Measurements from ENCODE around the gene LRRN4CL. TPM values are rescaled to one million over a fixed set of nuclear protein-coding genes. Genes with fewer than 3 reads are reported as not detected.

LRRN4CL gene
- total RNA-seq, 1 experiment from 2014 or later, result 0.42 TPM

DNA sequence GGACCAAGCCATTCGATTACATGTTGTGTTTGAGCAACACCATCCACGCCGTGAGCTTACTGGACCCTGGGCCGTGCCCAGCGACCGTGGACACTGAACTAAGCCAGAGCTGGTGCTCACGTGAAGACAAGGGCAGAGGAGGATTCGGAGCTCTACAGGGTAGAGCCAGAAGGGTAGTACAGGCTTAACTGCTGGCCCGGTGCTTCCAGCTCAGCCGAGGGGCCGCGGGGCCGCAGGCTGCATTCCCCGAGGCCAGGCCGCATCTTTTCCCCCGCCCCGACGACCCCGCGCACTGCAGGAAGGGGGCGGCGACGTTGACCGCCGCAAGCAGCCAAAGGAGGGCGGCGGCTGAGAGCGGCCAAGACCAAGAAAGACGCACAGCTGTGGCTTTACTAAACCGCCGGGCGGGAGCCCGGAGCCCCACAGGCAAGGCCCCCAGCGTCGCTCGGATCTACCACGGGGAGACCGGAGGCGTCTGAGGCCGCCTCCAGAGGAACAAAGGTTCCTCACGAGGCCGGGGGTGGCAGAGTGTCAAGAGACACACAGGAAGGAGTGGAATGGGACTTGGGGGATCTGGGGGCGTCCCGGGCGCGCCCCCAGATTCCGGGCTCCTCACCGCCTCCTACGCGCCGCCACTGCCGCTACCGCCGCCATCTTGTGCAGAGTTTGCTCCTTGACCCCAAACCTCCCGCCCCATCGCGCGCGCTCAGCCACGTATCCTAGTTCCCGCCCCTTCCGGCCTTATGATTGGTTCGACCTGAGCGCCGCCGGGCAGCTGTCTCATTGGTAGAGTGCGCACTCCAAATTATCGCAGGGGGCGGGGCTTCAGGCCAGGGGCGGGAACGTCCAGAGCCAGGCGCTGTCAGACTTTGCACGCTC lies 43.1 kb downstream of the LRRN4CL start, which contains the start of gene GANAB:
Gene GANAB, minus strand, starts transcription at position 668 of the 879 bp plus-strand sequence. Its CDS starts 14 bp downstream, at position 654.
- Mint-ChIP-seq H3K36me3 (ENCODE audit: insufficient read depth, unreplicated experiment) (peaks cover 51% of the 10 kb centered on the region), H3K4me1 (ENCODE audit: insufficient read depth, unreplicated experiment) (no peaks in the 10 kb centered on the region), H3K27ac (ENCODE audit: low read depth, unreplicated experiment) (peak within 1 kb of the TSS; percentile 92), H3K27me3 (ENCODE audit: insufficient read depth, unreplicated experiment) (no peaks in the 10 kb centered on the region), H3K9me3 (ENCODE audit: unreplicated experiment) (no peaks in the 10 kb centered on the region), H3K4me3 (ENCODE audit: unreplicated experiment) (peak within 1 kb of the TSS; percentile 95)
- TSS peak; percentile 48 for BruUV-seq (replicated peaks)
- CTCF ChIA-PET, result interaction anchor here (0.9 to 1.5 kb wide), 3 partner anchors 9 to 252 kb away, joined by 3 to 8 read pairs (median 3); no protein-coding TSS in a partner anchor
- POLR2A ChIA-PET, result interaction anchor here (0.6 to 7.1 kb wide), 28 partner anchors 8 to 667 kb away, joined by 3 to 98 read pairs (median 4); partner anchors contain the start of genes AHNAK, B3GAT3, C11orf98 and CSKMT
- TF ChIP-seq, protein P1, sequence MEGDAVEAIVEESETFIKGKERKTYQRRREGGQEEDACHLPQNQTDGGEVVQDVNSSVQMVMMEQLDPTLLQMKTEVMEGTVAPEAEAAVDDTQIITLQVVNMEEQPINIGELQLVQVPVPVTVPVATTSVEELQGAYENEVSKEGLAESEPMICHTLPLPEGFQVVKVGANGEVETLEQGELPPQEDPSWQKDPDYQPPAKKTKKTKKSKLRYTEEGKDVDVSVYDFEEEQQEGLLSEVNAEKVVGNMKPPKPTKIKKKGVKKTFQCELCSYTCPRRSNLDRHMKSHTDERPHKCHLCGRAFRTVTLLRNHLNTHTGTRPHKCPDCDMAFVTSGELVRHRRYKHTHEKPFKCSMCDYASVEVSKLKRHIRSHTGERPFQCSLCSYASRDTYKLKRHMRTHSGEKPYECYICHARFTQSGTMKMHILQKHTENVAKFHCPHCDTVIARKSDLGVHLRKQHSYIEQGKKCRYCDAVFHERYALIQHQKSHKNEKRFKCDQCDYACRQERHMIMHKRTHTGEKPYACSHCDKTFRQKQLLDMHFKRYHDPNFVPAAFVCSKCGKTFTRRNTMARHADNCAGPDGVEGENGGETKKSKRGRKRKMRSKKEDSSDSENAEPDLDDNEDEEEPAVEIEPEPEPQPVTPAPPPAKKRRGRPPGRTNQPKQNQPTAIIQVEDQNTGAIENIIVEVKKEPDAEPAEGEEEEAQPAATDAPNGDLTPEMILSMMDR (IDR thresholded peaks at IDR 0.05; ENCODE audit: unreplicated experiment), result no peak
- intact Hi-C loops (cut with micrococcal nuclease), result loop anchor here (5.0 kb wide), 1 partner anchor 34 kb away; the partner anchor contains the start of genes EML3 and ROM1
- DNase-seq (ENCODE audit: unreplicated experiment), result peak; percentile 99

- Mint-ChIP-seq H3K4me3 (ENCODE audit: unreplicated experiment) (peak overlapping the region; percentile 95), H3K9me3 (ENCODE audit: unreplicated experiment) (no peaks in the 10 kb centered on the region), H3K36me3 (ENCODE audit: insufficient read depth, unreplicated experiment) (peaks cover 46% of the 10 kb centered on the region), H3K27ac (ENCODE audit: low read depth, unreplicated experiment) (peak overlapping the region; percentile 92), H3K4me1 (ENCODE audit: insufficient read depth, unreplicated experiment) (no peaks in the 10 kb centered on the region), H3K27me3 (ENCODE audit: insufficient read depth, unreplicated experiment) (no peaks in the 10 kb centered on the region)
- BruUV-seq (replicated peaks), result no TSS peak
- intact Hi-C loops (cut with micrococcal nuclease), result loop anchor here (5.0 kb wide), 1 partner anchor 33 kb away; the partner anchor contains the start of genes EML3 and ROM1
- CTCF ChIA-PET, result interaction anchor here (1.0 to 1.5 kb wide), 2 partner anchors 45 to 251 kb away, joined by 3 to 8 read pairs; no protein-coding TSS in a partner anchor
- peak; percentile 5 for DNase-seq (ENCODE audit: unreplicated experiment)
- TF ChIP-seq, protein P1 (IDR thresholded peaks at IDR 0.05; ENCODE audit: unreplicated experiment), result no peak
- POLR2A ChIA-PET, result interaction anchor here (0.6 to 7.1 kb wide), 21 partner anchors 10 to 236 kb away, joined by 3 to 98 read pairs (median 8); partner anchors contain the start of genes AHNAK, B3GAT3, C11orf98 and CSKMT
Measured at GRCh38 chr11:62645671-62645945, 43.7 kb downstream of the LRRN4CL start.

DNA sequence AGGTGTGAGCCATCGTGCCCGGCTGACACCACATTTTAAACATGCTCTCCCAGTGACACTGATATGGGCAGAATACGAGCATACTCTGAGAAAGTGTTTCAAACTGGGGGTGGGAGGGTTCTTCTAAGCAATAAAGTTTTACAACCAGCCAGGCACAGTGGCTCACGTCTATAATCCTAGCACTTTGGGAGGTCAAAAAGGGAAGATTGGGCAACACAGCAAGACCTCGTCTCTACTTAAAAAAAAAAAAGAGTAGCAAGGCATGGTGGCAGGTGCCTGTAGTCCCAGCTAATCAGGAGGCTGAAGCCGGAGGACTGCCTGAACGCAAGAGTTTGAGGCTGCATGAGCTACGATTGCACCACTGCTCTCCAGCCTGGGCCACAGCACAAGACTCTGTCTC lies 45.1 kb downstream of the LRRN4CL start:
- POLR2A ChIA-PET, result interaction anchor here (0.6 to 6.5 kb wide), 12 partner anchors 9 to 1768 kb away, joined by 3 to 95 read pairs (median 4); partner anchors contain the start of genes B3GAT3, HNRNPUL2, INTS5 and LBHD1

More for the DNA sequence above, 45.1 kb downstream of the LRRN4CL start:
- H3K27me3 Mint-ChIP-seq (ENCODE audit: insufficient read depth, unreplicated experiment), result no peaks in the 10 kb centered on the region
- DNase-seq (ENCODE audit: unreplicated experiment), result no peak
- intact Hi-C loops (cut with micrococcal nuclease), result no loop called here
- peaks cover 48% of the 10 kb centered on the region for H3K36me3 Mint-ChIP-seq (ENCODE audit: insufficient read depth, unreplicated experiment)
- CTCF ChIA-PET, result interaction anchor here (0.6 to 1.0 kb wide), 4 partner anchors 14 to 54 kb away, joined by 3 to 4 read pairs (median 3); no protein-coding TSS in a partner anchor
- TF ChIP-seq, protein P1 (IDR thresholded peaks at IDR 0.05; ENCODE audit: unreplicated experiment), result no peak
- H3K4me3 Mint-ChIP-seq (ENCODE audit: unreplicated experiment), result peak overlapping the region; percentile 95
- no peaks in the 10 kb centered on the region for H3K4me1 Mint-ChIP-seq (ENCODE audit: insufficient read depth, unreplicated experiment)
- BruUV-seq (replicated peaks), result no TSS peak
- H3K9me3 Mint-ChIP-seq (ENCODE audit: unreplicated experiment), result no peaks in the 10 kb centered on the region
- H3K27ac Mint-ChIP-seq (ENCODE audit: low read depth, unreplicated experiment), result no peak overlapping the region

Other genes with a start within 250 kb of the LRRN4CL start
- gene AHNAK, start 142.7 kb downstream of the LRRN4CL start, total RNA-seq (2022), result 416 and 429 TPM in 2 replicates
- 1,510 and 1,855 TPM in 2 replicates for gene EEF1G, start 115.6 kb downstream of the LRRN4CL start, total RNA-seq (2022)
- gene TUT1, start 98.0 kb downstream of the LRRN4CL start, total RNA-seq (2022), result 26.0 and 28.3 TPM in 2 replicates
- 139 and 176 TPM in 2 replicates for gene MTA2, start 87.7 kb downstream of the LRRN4CL start, total RNA-seq (2022)
- gene EML3, start 76.8 kb downstream of the LRRN4CL start, total RNA-seq (2022), result 33.9 and 43.7 TPM in 2 replicates
- 2.5 and 2.9 TPM in 2 replicates for gene ROM1, start 76.3 kb downstream of the LRRN4CL start, total RNA-seq (2022)
- gene B3GAT3, start 67.5 kb downstream of the LRRN4CL start, total RNA-seq (2022), result 40.1 and 42.4 TPM in 2 replicates
- gene GANAB, start 42.9 kb downstream of the LRRN4CL start, total RNA-seq (2022), result 364 and 374 TPM in 2 replicates
- 17.4 and 19.3 TPM in 2 replicates for gene INTS5, start 36.2 kb downstream of the LRRN4CL start, total RNA-seq (2022)
- 81.2 and 91.6 TPM in 2 replicates for gene C11orf98, start 24.3 kb downstream of the LRRN4CL start, total RNA-seq (2022)
- gene CSKMT, start 24.2 kb downstream of the LRRN4CL start, total RNA-seq (2022), result 15.4 and 31.2 TPM in 2 replicates
- gene UQCC3, start 17.9 kb downstream of the LRRN4CL start, total RNA-seq (2022), result 11.6 and 13.8 TPM in 2 replicates
- gene LBHD1, start 17.3 kb downstream of the LRRN4CL start, total RNA-seq (2022), result 8.3 and 8.7 TPM in 2 replicates
- 146 and 153 TPM in 2 replicates for gene UBXN1, start 10.5 kb downstream of the LRRN4CL start, total RNA-seq (2022)
- gene BSCL2, start 17.9 kb upstream of the LRRN4CL start, total RNA-seq (2022), result 33.1 and 46.6 TPM in 2 replicates
- not detected in 2 replicates for gene GNG3, start 18.1 kb upstream of the LRRN4CL start, total RNA-seq (2022)
- gene HNRNPUL2, start 37.9 kb upstream of the LRRN4CL start, total RNA-seq (2022), result 36.4 and 36.6 TPM in 2 replicates
- gene TTC9C, start 39.0 kb upstream of the LRRN4CL start, total RNA-seq (2022), result 27.3 and 31.9 TPM in 2 replicates
- gene ZBTB3, start 64.6 kb upstream of the LRRN4CL start, total RNA-seq (2022), result 7.1 and 11.6 TPM in 2 replicates
- gene POLR2G, start 72.0 kb upstream of the LRRN4CL start, total RNA-seq (2022), result 95.0 and 95.1 TPM in 2 replicates
- 11.6 and 12.0 TPM in 2 replicates for gene TAF6L, start 81.9 kb upstream of the LRRN4CL start, total RNA-seq (2022)
- gene TMEM179B, start 97.9 kb upstream of the LRRN4CL start, total RNA-seq (2022), result 45.1 and 47.8 TPM in 2 replicates
- 9.6 and 9.9 TPM in 2 replicates for gene TMEM223, start 102.5 kb upstream of the LRRN4CL start, total RNA-seq (2022)
- gene NXF1, start 115.9 kb upstream of the LRRN4CL start, total RNA-seq (2022), result 47.6 and 53.3 TPM in 2 replicates
- gene STX5, start 142.5 kb upstream of the LRRN4CL start, total RNA-seq (2022), result 71.8 and 72.0 TPM in 2 replicates
- not detected in 2 replicates for gene TEX54, start 143.3 kb upstream of the LRRN4CL start, total RNA-seq (2022)
- gene WDR74, start 150.1 kb upstream of the LRRN4CL start, total RNA-seq (2022), result 91.3 and 115 TPM in 2 replicates
- gene SLC3A2, start 191.4 kb upstream of the LRRN4CL start, total RNA-seq (2022), result 838 and 896 TPM in 2 replicates
- gene CHRM1, start 231.8 kb upstream of the LRRN4CL start, total RNA-seq (2022), result not detected in 2 replicates

Measured in MCF 10A (cell line).